Activated CD4-positive, CD25-positive, alpha-beta regulatory T cell treated with anti-CD3 and anti-CD28 coated beads, Interleukin-2, amount 50 U/mL, for 16 hours (primary cell): ENCODE measurements around the gene HELB.

Source experiments
- DNase-seq: peaks from one replicate; pipeline ENCODE4 v3.0.0-alpha.2; 2020; ENCODE audit warnings: low read depth, low spot score

Gene HELB

GRCh38 chr12:66361703-66362102 lies 59.4 kb downstream of the HELB start:
- no peak for DNase-seq

GRCh38 chr12:66365718-66366490 lies 63.6 kb downstream of the HELB start:
- no peak for DNase-seq

- no peak for DNase-seq
These were observed 64.8 kb downstream of the HELB start for GRCh38 chr12:66367015-66367667.

GRCh38 chr12:66371982-66372381 lies 69.7 kb downstream of the HELB start:
- no peak for DNase-seq

GRCh38 chr12:66375560-66375959 lies 73.3 kb downstream of the HELB start:
- no peak for DNase-seq

- DNase-seq, result no peak
These were observed 77.3 kb downstream of the HELB start for GRCh38 chr12:66379616-66380015.

GRCh38 chr12:66380769-66381535 lies 78.7 kb downstream of the HELB start:
- no peak for DNase-seq

GRCh38 chr12:66387117-66387516 lies 84.8 kb downstream of the HELB start:
- no peak for DNase-seq
